PC-9 (cell line): ENCODE measurements around the gene GRAMD2B. TPM values are rescaled to one million over a fixed set of nuclear protein-coding genes. Genes with fewer than 3 reads are reported as not detected.

Experiments
- BruUV-seq: library from RNA; stranded (reverse); fragments of 400-500 nt; replicated peaks from 2 replicates; lab custom pipeline; 2021; lab: Mats Ljungman, UMichigan
- CTCF ChIA-PET: fragments of 300-600 bp; sonication (Branson Sonifier 250); formaldehyde crosslinking; loops from one replicate; lab custom pipeline; 2022; ENCODE audit warnings: antibody characterized with exemption; lab: Charles Lee
- POLR2A ChIA-PET: fragments of 300-600 bp; sonication (Branson Sonifier 250); formaldehyde crosslinking; loops from one replicate; lab custom pipeline; 2022; ENCODE audit warnings: antibody characterized with exemption; ENCODE audit not compliant: unreplicated experiment; lab: Charles Lee
- DNase-seq, 2 experiments: peaks; one replicate each; pipeline versions ENCODE4 v3.0.0 to v3.0.0-alpha.2; 2015 to 2022; ENCODE audit warnings: mixed read lengths in 1 of 2
- H2AFZ ChIP-seq: fragments of 200-600 bp; sonication (generic); 2 replicates; pipeline ENCODE4 v1.8.1; 2017; ENCODE audit warnings: antibody characterized with exemption
- H3F3A ChIP-seq: fragments of 200-600 bp; sonication (generic); 2 replicates; pipeline ENCODE4 v1.8.1; 2017; ENCODE audit warnings: antibody characterized with exemption, mild to moderate bottlenecking, low read depth; ENCODE audit not compliant: insufficient read depth
- H3K27ac ChIP-seq: fragments of 200-600 bp; sonication (generic); 2 replicates; pipeline ENCODE4 v1.6.1; 2016; ENCODE audit warnings: mixed run types
- H3K27me3 ChIP-seq: fragments of 200-600 bp; sonication (generic); 2 replicates; pipeline ENCODE4 v1.6.1; 2016; ENCODE audit warnings: low read depth, mixed run types; ENCODE audit not compliant: insufficient read depth
- H3K36me3 ChIP-seq: fragments of 200-600 bp; sonication (generic); 2 replicates; pipeline ENCODE4 v1.6.1; 2016; ENCODE audit warnings: low read depth, mixed run types
- H3K4me1 ChIP-seq: fragments of 200-600 bp; sonication (generic); replicated peaks from 2 replicates; pipeline ENCODE4 v1.6.1; 2016; ENCODE audit warnings: mixed run types; ENCODE audit not compliant: insufficient read depth
- H3K4me2 ChIP-seq: fragments of 200-600 bp; sonication (generic); 2 replicates; pipeline ENCODE4 v1.6.1; 2017; ENCODE audit warnings: mixed run types
- H3K4me3 ChIP-seq: fragments of 200-600 bp; sonication (generic); 2 replicates; pipeline ENCODE4 v1.6.1; 2016; ENCODE audit warnings: mixed run types
- H3K79me2 ChIP-seq: fragments of 200-600 bp; sonication (generic); 2 replicates; pipeline ENCODE4 v1.6.1; 2017; ENCODE audit warnings: low read depth, mixed run types
- H3K9me2 ChIP-seq: fragments of 200-600 bp; sonication (generic); 2 replicates; pipeline ENCODE4 v1.8.1; 2017; ENCODE audit warnings: mild to moderate bottlenecking; ENCODE audit not compliant: insufficient read depth
- H3K9me3 ChIP-seq: fragments of 200-600 bp; sonication (generic); 2 replicates; pipeline ENCODE4 v1.8.1; 2016; ENCODE audit warnings: low read depth; ENCODE audit not compliant: insufficient read depth
- H4K20me1 ChIP-seq: fragments of 200-600 bp; sonication (generic); 2 replicates; pipeline ENCODE4 v1.8.1; 2017; ENCODE audit not compliant: insufficient read depth
- CTCF ChIP-seq: fragments of 200-600 bp; sonication (generic); conservative IDR thresholded peaks from 2 replicates; pipeline ENCODE4 v1.6.1; 2017; ENCODE audit warnings: mixed run types, antibody characterized with exemption, mild to moderate bottlenecking, moderate library complexity
- EZH2 ChIP-seq: fragments of 200-600 bp; sonication (generic); IDR thresholded peaks from 2 replicates; pipeline ENCODE4 v1.8.0; 2017; ENCODE audit warnings: antibody characterized with exemption, low read depth
- intact Hi-C: fragments of 100-400 bp; cut with micrococcal nuclease; formaldehyde crosslinking; loops from one replicate; pipeline ENCODE4 v1.10.0; 2022; ENCODE audit not compliant: unreplicated experiment
- total RNA-seq: library from RNA; stranded (reverse); gene quantifications from 2 replicates; pipeline ENCODE4 v1.2.3, GENCODE V29; 2021

Gene GRAMD2B
- total RNA-seq, 1 experiment from 2014 or later, result 10.0 TPM

- H2AFZ ChIP-seq, result no peak overlapping the region
- no peaks in the 10 kb centered on the region for H3K9me2 ChIP-seq
- H3K27me3 ChIP-seq, result no peaks in the 10 kb centered on the region
- H3K4me1 ChIP-seq, result no peaks in the 10 kb centered on the region
- H3K27ac ChIP-seq, result no peak overlapping the region
- intact Hi-C loops, result no loop called here
- no peaks in the 10 kb centered on the region for H3K9me3 ChIP-seq
- H3K4me2 ChIP-seq, result no peak overlapping the region
- no peak for DNase-seq
- H3K4me3 ChIP-seq, result no peak overlapping the region
- no peak for TF ChIP-seq EZH2
- TF ChIP-seq CTCF, result no peak
- H3K36me3 ChIP-seq, result 0 out of 2 replicates have a peak, but pooled peaks cover 1% of the 10 kb centered on the region
- POLR2A ChIA-PET, result no interaction called here
- H3K79me2 ChIP-seq, result no peaks in the 10 kb centered on the region
- H3F3A ChIP-seq, result no peaks in the 10 kb centered on the region
- CTCF ChIA-PET, result no interaction called here
- no TSS peak for BruUV-seq
- H4K20me1 ChIP-seq, result no peaks in the 10 kb centered on the region
Measured at GRCh38 chr5:126454535-126454934, 31.3 kb downstream of the GRAMD2B start.

GRCh38 chr5:126455264-126455663 is 32.1 kb downstream of the GRAMD2B start:
- Histone ChIP-seq H3K79me2 (no peaks in the 10 kb centered on the region), H3F3A (no peaks in the 10 kb centered on the region), H3K27me3 (no peaks in the 10 kb centered on the region), H3K27ac (no peak overlapping the region), H2AFZ (no peak overlapping the region), H3K4me3 (no peak overlapping the region), H4K20me1 (no peaks in the 10 kb centered on the region), H3K9me3 (no peaks in the 10 kb centered on the region), H3K36me3 (0 out of 2 replicates have a peak, but pooled peaks cover 2% of the 10 kb centered on the region), H3K4me1 (no peaks in the 10 kb centered on the region), H3K9me2 (no peaks in the 10 kb centered on the region), H3K4me2 (no peak overlapping the region)
- intact Hi-C loops, result no loop called here
- TF ChIP-seq CTCF (no peak), EZH2 (no peak)
- POLR2A ChIA-PET, result no interaction called here
- no peak for DNase-seq
- no TSS peak for BruUV-seq
- CTCF ChIA-PET, result no interaction called here

- Histone ChIP-seq H3K9me3 (no peaks in the 10 kb centered on the region), H3F3A (no peaks in the 10 kb centered on the region), H3K36me3 (0 out of 2 replicates have a peak, but pooled peaks cover 2% of the 10 kb centered on the region), H3K27me3 (no peaks in the 10 kb centered on the region), H3K79me2 (no peaks in the 10 kb centered on the region), H4K20me1 (no peaks in the 10 kb centered on the region), H3K9me2 (no peaks in the 10 kb centered on the region), H2AFZ (no peak overlapping the region), H3K27ac (no peak overlapping the region), H3K4me3 (no peak overlapping the region), H3K4me1 (no peaks in the 10 kb centered on the region), H3K4me2 (no peak overlapping the region)
- no TSS peak for BruUV-seq
- POLR2A ChIA-PET, result no interaction called here
- intact Hi-C loops, result no loop called here
- no peak for DNase-seq
- TF ChIP-seq CTCF (no peak), EZH2 (no peak)
- CTCF ChIA-PET, result no interaction called here
Measured at GRCh38 chr5:126455728-126456127, 32.5 kb downstream of the GRAMD2B start.
